Naive thymus-derived CD8-positive, alpha-beta T cell (primary cell): ENCODE results near the gene KCNK4. TPM values are rescaled to one million over a fixed set of nuclear protein-coding genes. Genes with fewer than 3 reads are reported as not detected.

Source experiments
- ATAC-seq, 2 donors: fragments of 150-1000 bp; cut with Tn5 transposase in 1 of 2; sonication (Bioruptor Pico), chemical (Tn5 transposase) in 1 of 2; 1 replicate in 1 of 2; 2 replicates in 1 of 2; pipeline ENCODE4 v1.10.0; 2021; ENCODE audit warnings: mild to moderate bottlenecking in 2 of 2, moderate library complexity in 2 of 2
- POLR2A ChIA-PET: fragments of 350-600 bp; sonication (Branson Sonifier 250); formaldehyde crosslinking; loops from one replicate; lab custom pipeline; 2021; ENCODE audit warnings: antibody characterized with exemption; lab: Charles Lee
- DNase-seq, 10 donors: peaks; one replicate each; pipeline versions ENCODE4 v3.0.0 to v3.0.0-alpha.2; 2020 to 2022
- H3K27ac Mint-ChIP-seq, 10 donors: one replicate each; pipeline ENCODE4 v1.8.0; 2020 to 2022; ENCODE audit warnings: mild to moderate bottlenecking in 10 of 10, mixed read lengths in 10 of 10, moderate library complexity in 4 of 10, inconsistent platforms in 1 of 10
- H3K27me3 Mint-ChIP-seq, 5 donors: one replicate each; pipeline ENCODE4 v1.8.0; 2021 to 2022; ENCODE audit warnings: mixed read lengths in 5 of 5
- H3K36me3 Mint-ChIP-seq, 3 donors: one replicate each; pipeline ENCODE4 v1.8.0; 2020 to 2022; ENCODE audit warnings: mixed read lengths in 3 of 3, mild to moderate bottlenecking in 2 of 3, inconsistent platforms in 1 of 3
- H3K4me1 Mint-ChIP-seq, 4 donors: one replicate each; pipeline ENCODE4 v1.8.0; 2021 to 2022; ENCODE audit warnings: mixed read lengths in 4 of 4
- H3K4me3 Mint-ChIP-seq, 10 donors: one replicate each; pipeline ENCODE4 v1.8.0; 2020 to 2022; ENCODE audit warnings: mild to moderate bottlenecking in 10 of 10, mixed read lengths in 10 of 10, moderate library complexity in 6 of 10, inconsistent platforms in 1 of 10
- H3K9me3 Mint-ChIP-seq, 9 donors: one replicate each; pipeline ENCODE4 v1.8.0; 2020 to 2022; ENCODE audit warnings: mixed read lengths in 9 of 9, mild to moderate bottlenecking in 3 of 9, inconsistent platforms in 1 of 9, moderate library complexity in 1 of 9
- polyA plus RNA-seq, 3 donors: library from polyadenylated mRNA; unstranded; fragments of 300-500 nt; fragmentation: Illumina TruSeq; gene quantifications; one replicate each; pipeline ENCODE4 v1.2.3, GENCODE V29; 2021
- total RNA-seq, 8 experiments: library from RNA in 2 of 8; stranded (reverse) in 2 of 8; gene quantifications; one replicate each; pipeline ENCODE4 v1.2.3 and lab custom pipeline; 2021 to 2026

The KCNK4 gene
- total and polyA plus RNA-seq, 5 experiments from 2014 or later: not detected

DNA sequence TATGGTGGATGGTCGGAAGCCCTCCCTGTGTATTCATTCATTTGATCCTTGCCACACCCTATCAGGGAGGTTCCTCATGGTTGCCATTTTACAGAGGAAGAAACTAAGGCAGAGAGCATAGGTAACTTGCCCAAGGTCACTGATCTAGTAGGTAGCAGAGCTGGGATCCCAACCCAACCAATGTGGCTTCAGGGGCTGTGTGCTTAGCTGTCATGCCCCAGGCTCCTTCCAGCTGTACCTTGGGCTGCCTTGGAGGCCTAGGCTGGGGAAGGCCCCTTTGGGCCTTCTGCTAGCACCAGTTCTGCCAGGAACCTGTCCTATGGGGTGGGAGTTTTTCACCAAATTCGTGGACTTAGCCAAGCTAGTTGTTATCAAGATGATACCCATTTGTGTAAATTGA is 15.3 kb upstream of the KCNK4 start:
- H3K9me3 Mint-ChIP-seq: no peaks in the 10 kb centered on the region
- no peak overlapping the region for H3K4me3 Mint-ChIP-seq

DNA sequence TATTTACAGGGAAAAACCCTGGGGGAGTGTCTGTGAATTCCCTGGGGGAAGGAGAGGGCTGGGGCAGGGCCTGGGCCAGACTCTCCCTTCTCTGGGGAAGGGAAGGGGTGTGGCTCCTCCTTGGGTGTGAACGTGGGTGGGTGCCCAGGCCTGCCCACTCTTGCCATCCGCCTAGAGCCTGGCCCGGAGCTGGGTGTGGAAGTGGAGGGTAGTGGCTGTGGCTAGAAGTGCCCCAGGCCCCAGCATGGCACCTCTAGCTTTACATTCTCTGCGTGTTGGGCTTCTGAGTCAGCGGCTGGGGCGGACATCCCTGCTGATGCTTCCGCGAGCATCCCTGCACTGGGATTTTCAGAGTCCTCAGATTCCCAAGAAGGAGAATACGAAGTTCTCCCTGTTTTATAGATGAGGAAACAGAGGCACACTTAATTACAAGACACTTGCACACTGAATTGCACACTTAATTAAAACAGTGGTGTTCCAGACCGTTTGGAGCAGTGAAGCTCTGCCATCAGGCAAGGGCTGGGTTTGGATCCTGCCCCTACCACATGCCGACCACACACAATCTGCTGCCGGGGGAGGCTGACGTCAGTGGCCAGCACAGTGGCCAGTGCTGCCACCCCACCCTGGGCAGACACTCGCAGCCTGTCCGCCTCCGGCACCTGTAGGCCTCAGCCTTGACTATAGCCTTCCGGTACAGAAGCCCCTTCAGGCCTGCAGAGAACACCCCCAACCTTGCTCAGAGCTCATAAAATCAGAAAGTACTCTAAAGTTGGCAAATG is 14.3 kb upstream of the KCNK4 start:
- peaks cover 0 to 11% (median 2%) of the 10 kb centered on the region in 3 donors for H3K36me3 Mint-ChIP-seq
- no peaks in the 10 kb centered on the region for H3K27me3 Mint-ChIP-seq
- no peaks in the 10 kb centered on the region for H3K9me3 Mint-ChIP-seq
- H3K4me1 Mint-ChIP-seq: peaks cover under 1 to 11% (median 5%) of the 10 kb centered on the region in 4 donors
- DNase-seq: peak in 1 of 10 donors; percentile 47
- POLR2A ChIA-PET: interaction anchor here (0.6 kb wide), 1 partner anchor 11 kb away, joined by 3 read pairs; no protein-coding TSS in a partner anchor
- H3K27ac Mint-ChIP-seq: no peak overlapping the region
- ATAC-seq: no peak
- H3K4me3 Mint-ChIP-seq: no peak overlapping the region

More for the DNA sequence above, 15.3 kb upstream of the KCNK4 start:
- no peak for DNase-seq
- POLR2A ChIA-PET: interaction anchor here (1.5 kb wide), 1 partner anchor 8 kb away, joined by 7 read pairs; the partner anchor contains the start of gene BAD
- Mint-ChIP-seq H3K27me3 (no peaks in the 10 kb centered on the region), H3K27ac (no peak overlapping the region), H3K4me1 (peaks cover 2 to 11% (median 7%) of the 10 kb centered on the region in 4 donors), H3K36me3 (peaks cover 0 to 4% (median 0%) of the 10 kb centered on the region in 3 donors)
- no peak for ATAC-seq

DNA sequence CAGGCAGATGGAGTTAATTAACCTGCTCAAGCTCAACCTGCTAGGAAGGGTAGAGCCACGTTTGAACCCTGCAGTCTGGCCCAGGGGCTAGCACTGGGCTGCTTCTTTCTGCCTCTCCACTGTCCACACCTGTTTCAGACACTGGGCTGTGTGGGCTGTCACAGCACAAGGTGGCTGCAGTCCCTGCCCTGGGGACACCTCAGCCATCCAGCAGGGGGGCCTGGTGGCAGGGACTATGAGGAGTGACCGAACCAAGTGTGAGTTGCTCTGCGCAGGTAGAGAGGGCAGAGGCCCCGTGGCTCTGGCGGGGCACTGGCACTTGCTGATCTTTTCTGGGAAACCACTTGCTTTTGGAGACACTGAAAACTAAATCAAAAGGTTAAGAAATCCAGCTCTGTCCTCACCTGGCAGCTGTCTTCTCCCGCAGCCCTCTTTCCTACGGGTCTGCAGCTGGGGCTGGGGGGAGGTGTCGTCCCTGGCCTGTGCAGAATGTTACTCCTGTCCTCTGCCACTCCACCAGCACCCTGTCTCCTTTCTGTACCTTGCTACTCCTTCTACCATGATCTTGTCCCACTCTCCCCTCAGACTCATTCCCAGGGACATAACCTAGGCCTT is 12.4 kb upstream of the KCNK4 start:
- DNase-seq: peak in 1 of 10 donors; percentile 53
- H3K4me1 Mint-ChIP-seq: peaks cover under 1 to 11% (median 8%) of the 10 kb centered on the region in 4 donors
- POLR2A ChIA-PET: no interaction called here
- ATAC-seq: no peak
- no peaks in the 10 kb centered on the region for H3K27me3 Mint-ChIP-seq
- no peak overlapping the region for H3K4me3 Mint-ChIP-seq
- peaks cover 0 to 13% (median 2%) of the 10 kb centered on the region in 3 donors for H3K36me3 Mint-ChIP-seq
- no peak overlapping the region for H3K27ac Mint-ChIP-seq
- no peaks in the 10 kb centered on the region for H3K9me3 Mint-ChIP-seq

DNA sequence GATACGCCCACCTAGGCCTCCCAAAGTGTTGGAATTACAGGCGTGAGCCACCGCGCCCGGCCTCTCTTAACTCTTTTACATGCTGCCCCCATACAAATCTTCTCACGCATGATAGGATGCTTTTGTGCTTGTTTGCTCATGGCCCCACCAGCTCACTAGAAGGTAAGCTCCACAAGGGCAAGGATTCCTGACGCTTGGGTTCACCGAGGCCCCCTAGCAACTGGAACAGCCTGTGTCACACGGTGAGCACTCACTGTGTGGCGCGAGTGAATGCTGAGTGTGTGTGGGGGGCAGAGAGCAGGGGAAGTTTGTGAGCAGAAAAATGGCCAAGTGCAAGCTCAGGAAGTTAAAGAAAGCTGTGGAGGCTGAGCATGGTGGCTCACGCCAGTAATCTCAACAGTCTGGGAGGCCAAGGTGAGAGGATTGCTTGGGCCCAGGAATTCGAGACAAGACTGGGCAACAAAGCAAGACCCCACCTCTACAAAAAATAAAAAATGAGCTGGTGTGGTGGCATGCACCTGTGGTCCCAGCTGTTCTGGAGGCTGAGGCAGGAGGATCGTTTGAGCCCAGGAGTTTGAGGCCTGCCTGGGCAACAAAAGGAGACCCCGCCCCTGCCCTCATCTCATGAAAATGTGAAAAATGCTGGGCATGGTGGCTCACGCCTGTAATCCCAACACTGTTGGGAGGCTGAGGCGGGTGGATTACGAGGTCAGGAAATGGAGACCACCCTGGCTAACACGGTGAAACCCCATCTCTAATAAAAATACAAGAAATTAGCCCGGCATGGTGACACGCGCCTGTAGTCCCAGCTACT is 8.9 kb upstream of the KCNK4 start:
- peaks cover 0 to 13% (median 2%) of the 10 kb centered on the region in 3 donors for H3K36me3 Mint-ChIP-seq
- no peaks in the 10 kb centered on the region for H3K27me3 Mint-ChIP-seq
- H3K9me3 Mint-ChIP-seq: no peaks in the 10 kb centered on the region
- DNase-seq: no peak
- H3K4me3 Mint-ChIP-seq: no peak overlapping the region
- POLR2A ChIA-PET: interaction anchor here (0.7 to 9.9 kb wide), 5 partner anchors 12 to 394 kb away, joined by 3 to 140 read pairs (median 16); partner anchors contain the start of genes FERMT3, PRDX5 and TRMT112
- peaks cover 6 to 27% (median 21%) of the 10 kb centered on the region in 4 donors for H3K4me1 Mint-ChIP-seq
- ATAC-seq: no peak
- peak overlapping the region in 2 of 10 donors; percentile 82 to 97 for H3K27ac Mint-ChIP-seq

DNA sequence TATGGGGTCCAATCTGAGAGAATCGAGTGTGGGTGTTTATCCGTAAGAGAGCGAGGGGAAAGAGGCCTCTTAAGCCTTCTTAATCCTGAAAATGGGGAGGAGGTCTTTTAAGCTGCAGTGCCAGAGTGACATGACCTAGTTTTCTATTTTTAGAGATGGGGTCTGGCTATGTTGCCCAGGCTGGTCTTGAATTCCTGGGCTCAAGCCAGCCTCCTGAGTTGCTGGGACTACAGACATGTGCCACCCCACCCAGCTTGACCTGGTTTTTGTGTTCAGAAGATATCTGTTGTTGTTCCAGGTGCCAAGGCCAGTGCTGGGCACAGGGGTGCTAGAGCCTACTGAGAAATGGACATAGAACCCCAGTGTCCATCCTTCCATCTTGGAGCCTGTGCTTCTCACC is 8.0 kb upstream of the KCNK4 start:
- peak overlapping the region; percentile 14 to 90 (median 68) for H3K4me3 Mint-ChIP-seq
- ATAC-seq (no peak), DNase-seq (no peak)
- H3K27me3 Mint-ChIP-seq: no peaks in the 10 kb centered on the region
- no peaks in the 10 kb centered on the region for H3K9me3 Mint-ChIP-seq
- peak overlapping the region in 8 of 10 donors; percentile 14 to 98 (median 88) for H3K27ac Mint-ChIP-seq
- H3K36me3 Mint-ChIP-seq: peaks cover 0 to 13% (median 2%) of the 10 kb centered on the region in 3 donors
- POLR2A ChIA-PET: interaction anchor here (0.6 to 9.9 kb wide), 9 partner anchors 8 to 92 kb away, joined by 4 to 140 read pairs (median 9); partner anchors contain the start of genes ESRRA, FERMT3, FKBP2 and PPP1R14B
- H3K4me1 Mint-ChIP-seq: peaks cover 8 to 29% (median 21%) of the 10 kb centered on the region in 4 donors

DNA sequence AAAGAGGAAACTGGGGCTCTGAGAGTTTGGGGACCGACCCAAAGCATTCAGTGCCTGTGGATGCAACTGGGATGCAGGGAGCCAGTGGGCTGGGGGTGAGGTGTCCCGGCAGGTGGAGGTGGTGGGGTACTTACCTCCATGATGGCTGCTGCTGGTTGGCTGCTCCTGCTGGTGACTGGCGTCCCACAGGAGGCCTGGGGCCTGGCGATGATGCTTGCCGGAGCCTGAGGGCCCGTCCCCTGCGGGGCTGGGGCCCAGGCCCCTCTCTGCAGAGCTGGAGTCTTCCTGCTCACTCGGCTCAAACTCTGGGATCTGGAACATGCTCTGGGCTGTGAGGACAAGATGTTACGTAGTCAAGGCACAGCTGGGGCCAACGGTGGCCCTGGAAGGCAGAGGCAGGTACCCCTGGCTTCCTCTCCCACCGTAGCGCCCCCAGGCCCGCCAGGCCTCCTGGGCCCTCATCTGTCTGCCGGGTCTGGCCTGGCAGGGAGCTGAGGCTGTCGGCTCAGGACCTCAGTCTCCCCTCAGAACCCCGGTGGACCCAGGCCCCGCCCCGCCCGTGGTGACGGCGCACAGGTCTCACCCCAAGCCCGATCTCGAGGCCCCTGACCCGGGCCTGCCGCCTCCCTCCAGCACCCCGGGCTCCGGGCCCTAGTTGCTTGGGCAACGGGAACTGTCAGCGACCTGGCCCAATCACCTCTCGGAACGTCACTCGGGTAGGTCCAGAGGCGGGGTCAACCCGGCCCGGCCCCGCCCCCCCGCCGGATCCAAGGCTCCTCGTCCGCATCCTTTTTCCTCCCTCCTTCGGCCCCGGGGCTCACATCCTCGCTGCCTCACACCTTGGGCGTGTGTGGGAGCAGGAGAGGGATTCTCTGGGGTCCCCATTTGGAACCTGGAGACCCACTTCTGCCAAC is 6.8 kb upstream of the KCNK4 start, which contains the start of gene BAD:
Gene BAD (minus strand): TSS at position 618 of the 914 bp plus-strand sequence. CDS start 297 bp downstream, at position 321.
- no peaks in the 10 kb centered on the region for H3K9me3 Mint-ChIP-seq
- peak within 1 kb of the TSS; percentile 85 to 94 (median 90) for H3K4me3 Mint-ChIP-seq
- DNase-seq (peak; percentile 86 to 96 (median 88)), ATAC-seq (peak; percentile 78 to 79)
- H3K36me3 Mint-ChIP-seq: peaks cover 0 to 11% (median 2%) of the 10 kb centered on the region in 3 donors
- H3K27me3 Mint-ChIP-seq: no peaks in the 10 kb centered on the region
- peaks cover 8 to 29% (median 21%) of the 10 kb centered on the region in 4 donors for H3K4me1 Mint-ChIP-seq
- POLR2A ChIA-PET: interaction anchor here (0.6 to 9.9 kb wide), 18 partner anchors 9 to 494 kb away, joined by 3 to 140 read pairs (median 6); partner anchors contain the start of genes DNAJC4, ESRRA, FERMT3 and FKBP2
- peak within 1 kb of the TSS; percentile 74 to 99 (median 97) for H3K27ac Mint-ChIP-seq

DNA sequence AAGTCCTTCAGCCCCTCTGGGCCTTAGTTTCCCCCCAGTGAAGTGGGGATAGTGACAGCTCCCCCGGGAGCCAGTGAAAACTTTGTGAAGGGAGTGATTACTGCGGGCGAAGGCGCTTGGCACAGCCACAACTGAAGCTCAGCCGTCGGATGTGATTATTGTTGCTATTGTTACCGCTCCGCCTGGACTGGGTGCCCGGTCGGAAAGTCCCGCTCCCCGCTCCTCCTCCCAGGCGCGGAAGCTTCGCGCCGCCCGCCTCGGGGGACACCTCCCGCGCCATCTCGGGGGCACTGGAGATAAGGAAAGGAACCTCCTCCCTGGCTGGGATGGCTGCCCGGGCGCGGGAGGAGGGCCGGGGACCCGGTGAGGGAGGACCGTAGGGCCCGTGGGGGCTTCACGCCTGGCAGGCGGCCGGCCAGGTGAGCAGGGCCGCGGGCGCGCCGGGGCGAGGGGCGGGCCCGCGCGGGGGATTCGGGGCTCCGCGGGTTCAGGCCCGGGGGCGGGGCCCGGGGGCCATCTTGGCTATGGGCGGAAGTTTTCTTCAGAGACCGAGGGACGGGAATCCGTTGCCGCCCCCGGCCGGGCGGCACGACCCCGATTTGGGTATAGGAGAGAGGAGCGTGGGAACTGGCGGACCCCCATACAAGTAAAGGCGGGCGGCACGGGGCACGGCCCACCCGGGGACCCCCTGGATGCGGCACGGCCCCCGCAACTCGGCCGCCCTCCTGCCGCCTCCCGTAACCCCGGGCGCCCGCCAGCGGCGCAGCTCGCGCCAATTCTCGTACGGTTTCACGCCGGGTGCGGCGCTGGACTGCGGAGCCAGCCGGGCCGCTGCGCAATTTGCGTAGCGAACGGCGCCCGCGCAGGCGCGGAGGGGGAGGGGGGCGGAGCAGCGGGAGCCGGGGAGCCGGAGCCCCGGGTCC is 5.9 kb upstream of the KCNK4 start, which contains the start of gene GPR137:
Gene GPR137 (plus strand): TSS at position 887 of the 923 bp plus-strand sequence. CDS start 677 bp downstream, outside the sequence.
- peak within 1 kb of the TSS; percentile 85 to 94 (median 90) for H3K4me3 Mint-ChIP-seq
- POLR2A ChIA-PET: interaction anchor here (0.5 to 9.9 kb wide), 18 partner anchors 10 to 494 kb away, joined by 3 to 140 read pairs (median 6); partner anchors contain the start of genes DNAJC4, ESRRA, FERMT3 and FKBP2
- peak; percentile 72 to 79 for ATAC-seq
- H3K27ac Mint-ChIP-seq: peak within 1 kb of the TSS; percentile 74 to 99 (median 97)
- no peaks in the 10 kb centered on the region for H3K9me3 Mint-ChIP-seq
- peaks cover 8 to 29% (median 21%) of the 10 kb centered on the region in 4 donors for H3K4me1 Mint-ChIP-seq
- DNase-seq: peak; percentile 86 to 100 (median 92)
- H3K27me3 Mint-ChIP-seq: peaks cover 0 to under 1% (median 0%) of the 10 kb centered on the region in 5 donors
- peaks cover 0 to 9% (median 2%) of the 10 kb centered on the region in 3 donors for H3K36me3 Mint-ChIP-seq

DNA sequence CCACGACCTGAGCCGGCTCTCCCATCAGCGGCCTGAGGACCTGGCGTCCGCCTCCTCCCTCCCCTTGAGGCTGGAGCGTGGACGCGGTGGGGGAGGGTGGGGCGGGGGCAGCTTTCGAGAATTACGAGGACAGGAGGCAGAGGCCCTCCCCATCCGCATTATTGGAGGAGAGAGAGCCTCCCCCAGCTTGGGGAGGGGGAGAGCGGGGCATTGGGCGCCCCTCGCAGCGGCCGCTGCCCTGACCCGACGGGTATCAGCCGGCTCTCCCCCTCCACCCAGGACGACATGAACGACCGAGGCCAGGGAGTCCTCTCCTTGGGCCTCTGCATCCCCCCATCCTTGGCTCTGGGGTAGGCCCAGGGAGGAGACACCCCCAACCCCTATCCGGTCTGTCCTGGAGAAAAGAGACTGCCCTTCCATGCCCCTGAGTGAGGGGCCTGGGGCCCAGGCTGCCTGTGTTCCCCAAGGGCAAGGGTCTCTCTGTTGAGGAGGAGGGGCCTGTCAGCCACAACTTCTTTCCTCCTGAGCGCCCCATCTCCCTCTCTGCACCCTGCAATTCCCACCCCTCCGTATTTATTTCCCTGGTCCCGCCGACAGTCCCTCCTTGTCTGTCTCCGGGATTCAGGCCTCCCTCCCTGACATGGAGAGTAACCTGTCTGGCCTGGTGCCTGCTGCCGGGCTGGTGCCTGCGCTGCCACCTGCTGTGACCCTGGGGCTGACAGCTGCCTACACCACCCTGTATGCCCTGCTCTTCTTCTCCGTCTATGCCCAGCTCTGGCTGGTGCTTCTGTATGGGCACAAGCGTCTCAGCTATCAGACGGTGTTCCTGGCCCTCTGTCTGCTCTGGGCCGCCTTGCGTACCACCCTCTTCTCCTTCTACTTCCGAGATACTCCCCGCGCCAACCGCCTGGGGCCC is 5.0 kb upstream of the KCNK4 start:
- peak in 1 of 10 donors; percentile 63 for DNase-seq
- ATAC-seq: no peak
- POLR2A ChIA-PET: interaction anchor here (0.9 to 9.9 kb wide), 9 partner anchors 15 to 493 kb away, joined by 3 to 140 read pairs (median 11); partner anchors contain the start of genes ESRRA, FERMT3, NUDT22 and PPP1R14B
- Mint-ChIP-seq H3K36me3 (peaks cover 0 to 8% (median 2%) of the 10 kb centered on the region in 3 donors), H3K4me3 (peak overlapping the region; percentile 61 to 88 (median 82)), H3K27me3 (peaks cover 2 to 9% (median 8%) of the 10 kb centered on the region in 5 donors), H3K4me1 (peaks cover 11 to 31% (median 27%) of the 10 kb centered on the region in 4 donors), H3K27ac (peak overlapping the region; percentile 29 to 97 (median 87)), H3K9me3 (no peaks in the 10 kb centered on the region)

DNA sequence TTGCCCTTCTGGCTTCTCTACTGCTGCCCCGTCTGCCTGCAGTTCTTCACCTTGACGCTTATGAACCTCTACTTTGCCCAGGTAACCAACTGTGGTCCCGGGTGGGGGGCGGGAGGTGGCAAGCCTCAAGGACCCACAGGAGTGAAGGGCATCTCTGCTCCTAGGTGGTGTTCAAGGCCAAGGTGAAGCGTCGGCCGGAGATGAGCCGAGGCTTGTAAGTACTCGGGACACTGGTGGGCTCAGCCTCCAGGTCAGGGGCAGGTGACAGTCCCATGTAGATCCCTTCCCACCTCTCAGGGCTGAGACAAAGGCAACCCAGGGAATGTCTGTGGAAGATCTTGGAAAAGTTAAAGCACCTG is 4.3 kb upstream of the KCNK4 start:
- POLR2A ChIA-PET: interaction anchor here (2.7 to 9.9 kb wide), 2 partner anchors 16 to 18 kb away, joined by 18 to 140 read pairs; partner anchors contain the start of gene ESRRA
- ATAC-seq (no peak), DNase-seq (no peak)

More for the DNA sequence above, 4.3 kb upstream of the KCNK4 start:
- H3K27me3 Mint-ChIP-seq: peaks cover 2 to 10% (median 8%) of the 10 kb centered on the region in 5 donors
- H3K27ac Mint-ChIP-seq: peak overlapping the region; percentile 29 to 94 (median 87)
- peaks cover 0 to 3% (median 0%) of the 10 kb centered on the region in 3 donors for H3K36me3 Mint-ChIP-seq
- no peaks in the 10 kb centered on the region for H3K9me3 Mint-ChIP-seq
- peak overlapping the region; percentile 61 to 88 (median 82) for H3K4me3 Mint-ChIP-seq
- H3K4me1 Mint-ChIP-seq: peaks cover 11 to 28% (median 26%) of the 10 kb centered on the region in 4 donors
